SIG-M5 (cell line): Measurements from ENCODE around the gene LSM12.

ENCODE experiments used
- DNase-seq: peaks from one replicate; lab custom pipeline; 2025; lab: John Stamatoyannopoulos, UW

LSM12 gene

GRCh38 chr17:44095647-44096496, 29.4 kb upstream of the LSM12 start:
- peak; percentile 41 for DNase-seq

GRCh38 chr17:44095388-44095646, 28.8 kb upstream of the LSM12 start:
- no peak for DNase-seq

- DNase-seq, result no peak
Observed at GRCh38 chr17:44094701-44095387, 28.4 kb upstream of the LSM12 start.

GRCh38 chr17:44093231-44093900, 26.9 kb upstream of the LSM12 start:
- no peak for DNase-seq

GRCh38 chr17:44092051-44092450, 25.6 kb upstream of the LSM12 start:
- no peak for DNase-seq

- DNase-seq, result no peak
Observed at GRCh38 chr17:44091200-44091997, 24.9 kb upstream of the LSM12 start.

- DNase-seq, result no peak
Observed at GRCh38 chr17:44088254-44088653, 21.8 kb upstream of the LSM12 start.

GRCh38 chr17:44087319-44087718, 20.8 kb upstream of the LSM12 start:
- no peak for DNase-seq

GRCh38 chr17:44086364-44087311, 20.2 kb upstream of the LSM12 start:
- DNase-seq, result no peak

GRCh38 chr17:44085908-44086307, 19.4 kb upstream of the LSM12 start:
- DNase-seq, result no peak

- DNase-seq, result no peak
Observed at GRCh38 chr17:44084921-44085320, 18.4 kb upstream of the LSM12 start.

GRCh38 chr17:44084131-44084538, 17.7 kb upstream of the LSM12 start:
- DNase-seq, result no peak

GRCh38 chr17:44083250-44083849, 16.9 kb upstream of the LSM12 start:
- DNase-seq, result no peak

GRCh38 chr17:44082256-44082927, 15.9 kb upstream of the LSM12 start:
- DNase-seq, result no peak

GRCh38 chr17:44081681-44082080, 15.2 kb upstream of the LSM12 start:
- no peak for DNase-seq

GRCh38 chr17:44079877-44080821, 13.7 kb upstream of the LSM12 start:
- DNase-seq, result no peak

- DNase-seq, result no peak
Observed at GRCh38 chr17:44078412-44078811, 11.9 kb upstream of the LSM12 start.

GRCh38 chr17:44077595-44077909, 11.1 kb upstream of the LSM12 start:
- peak; percentile 43 for DNase-seq
